HEK293 (cell line): ENCODE results near the gene OR14I1.

ENCODE experiments used
- CTCF ChIA-PET: fragments of 350-600 bp; formaldehyde crosslinking; extraction: SDS; loops from one replicate; lab custom pipeline; 2021; ENCODE audit warnings: antibody characterized with exemption; lab: Yijun Ruan, JAX
- POLR2A ChIA-PET: fragments of 300-600 bp; formaldehyde crosslinking; extraction: SDS; loops from one replicate; lab custom pipeline; 2020; ENCODE audit warnings: antibody characterized with exemption, inconsistent platforms; lab: Yijun Ruan, JAX
- H3K27ac ChIP-seq: fragments of 200-500 bp; sonication (Bioruptor generic); 2 replicates; pipeline ENCODE4 v1.5.1; 2014; ENCODE audit warnings: low read depth, low read length, control low read depth, inconsistent platforms; ENCODE audit errors: extremely low read depth
- H3K36me3 ChIP-seq, 2 experiments: fragments of 200-500 bp in 1 of 2; sonication (Bioruptor generic) in 1 of 2; 1 replicate in 1 of 2; 2 replicates in 1 of 2; pipeline ENCODE4 v1.5.1; 2014 to 2017; ENCODE audit warnings: inconsistent platforms in 2 of 2, low read length in 2 of 2; ENCODE audit not compliant: control insufficient read depth in 2 of 2, insufficient read depth in 1 of 2
- H3K4me1 ChIP-seq: fragments of 200-500 bp; sonication (Bioruptor generic); 2 replicates; pipeline ENCODE4 v1.5.1; 2014; ENCODE audit warnings: mild to moderate bottlenecking, low read length, inconsistent platforms; ENCODE audit not compliant: control insufficient read depth, insufficient read depth
- H3K4me3 ChIP-seq: 2 replicates; pipeline ENCODE4 v1.5.1; 2011; ENCODE audit warnings: low read depth, mild to moderate bottlenecking, control low read depth, low read length, moderate library complexity
- H3K9me3 ChIP-seq: fragments of 200-500 bp; sonication (Bioruptor generic); 2 replicates; pipeline ENCODE4 v1.5.1; 2014; ENCODE audit warnings: low read depth, low read length, inconsistent platforms; ENCODE audit not compliant: control insufficient read depth, insufficient read depth
- BCL11A ChIP-seq: fragments of 450-650 bp; formaldehyde crosslinking; IDR thresholded peaks from 2 replicates; pipeline ENCODE4 v1.5.1; 2016; ENCODE audit warnings: low read depth, missing biosample characterization, missing genetic modification characterization
- KLF1 ChIP-seq: fragments of 450-650 bp; formaldehyde crosslinking; IDR thresholded peaks from 2 replicates; pipeline ENCODE4 v1.5.1; 2016; ENCODE audit warnings: missing biosample characterization, missing genetic modification characterization
- TSHZ1 ChIP-seq: fragments of 450-650 bp; formaldehyde crosslinking; IDR thresholded peaks from 2 replicates; pipeline ENCODE4 v1.5.1; 2016; ENCODE audit warnings: missing biosample characterization, missing genetic modification characterization, borderline replicate concordance
- WT1 ChIP-seq: fragments of 450-650 bp; formaldehyde crosslinking; IDR thresholded peaks from 2 replicates; pipeline ENCODE4 v1.5.1; 2016; ENCODE audit warnings: missing biosample characterization, missing genetic modification characterization
- ZFP37 ChIP-seq: fragments of 450-650 bp; formaldehyde crosslinking; IDR thresholded peaks from 2 replicates; pipeline ENCODE4 v1.5.1; 2016; ENCODE audit warnings: missing biosample characterization, missing genetic modification characterization
- ZNF132 ChIP-seq: fragments of 450-650 bp; formaldehyde crosslinking; IDR thresholded peaks from 2 replicates; pipeline ENCODE4 v1.5.1; 2017; ENCODE audit warnings: missing biosample characterization, missing genetic modification characterization, borderline replicate concordance
- ZNF513 ChIP-seq: fragments of 450-650 bp; IDR thresholded peaks from 2 replicates; pipeline ENCODE4 v1.5.1; 2018; ENCODE audit warnings: missing biosample characterization, missing genetic modification characterization
- ZNF518A ChIP-seq: fragments of 450-650 bp; formaldehyde crosslinking; conservative IDR thresholded peaks from 2 replicates; pipeline ENCODE4 v1.5.1; 2016; ENCODE audit warnings: low read depth, missing biosample characterization, missing genetic modification characterization
- ZNF571 ChIP-seq: fragments of 450-650 bp; formaldehyde crosslinking; IDR thresholded peaks from 2 replicates; pipeline ENCODE4 v1.5.0; 2017; ENCODE audit warnings: missing biosample characterization, missing genetic modification characterization
- ZNF692 ChIP-seq: fragments of 450-650 bp; formaldehyde crosslinking; IDR thresholded peaks from 2 replicates; pipeline ENCODE4 v1.5.1; 2016; ENCODE audit warnings: missing biosample characterization, missing genetic modification characterization
- ZNF791 ChIP-seq: fragments of 450-650 bp; formaldehyde crosslinking; IDR thresholded peaks from 2 replicates; pipeline ENCODE4 v1.5.1; 2016; ENCODE audit warnings: missing biosample characterization, missing genetic modification characterization
- ZSCAN18 ChIP-seq: fragments of 450-650 bp; formaldehyde crosslinking; IDR thresholded peaks from 2 replicates; pipeline ENCODE4 v1.5.1; 2016; ENCODE audit warnings: missing biosample characterization, missing genetic modification characterization

OR14I1 gene

GRCh38 chr1:248697907-248698306, 4.7 kb downstream of the OR14I1 start:
- H3K4me1 ChIP-seq, result no peaks in the 10 kb centered on the region
- no peak for TF ChIP-seq ZNF132 (tag by site-specific recombination)
- TF ChIP-seq BCL11A (tag by site-specific recombination), result no peak
- no peak for TF ChIP-seq ZNF791 (tag by site-specific recombination)
- TF ChIP-seq ZNF518A (tag by site-specific recombination), result no peak
- TF ChIP-seq ZNF692 (tag by site-specific recombination), result no peak
- no peak for TF ChIP-seq TSHZ1 (tag by site-specific recombination)
- TF ChIP-seq KLF1 (tag by site-specific recombination), result no peak
- no peak for TF ChIP-seq ZSCAN18 (tag by site-specific recombination)
- no peak for TF ChIP-seq ZNF513 (tag by site-specific recombination)
- no peak for TF ChIP-seq ZNF571 (tag by site-specific recombination)
- no peak for TF ChIP-seq ZFP37 (tag by site-specific recombination)
- no peak for TF ChIP-seq WT1 (tag by site-specific recombination)
- POLR2A ChIA-PET, result no interaction called here
- H3K4me3 ChIP-seq, result no peak overlapping the region
- H3K36me3 ChIP-seq, result no peaks in the 10 kb centered on the region
- no peaks in the 10 kb centered on the region for H3K9me3 ChIP-seq
- CTCF ChIA-PET, result no interaction called here
- H3K27ac ChIP-seq, result no peak overlapping the region
